NCI-H1417 (cell line): ENCODE measurements around the gene CST6.

Experiments used
- DNase-seq, 3 experiments: peaks; one replicate each; lab custom pipeline; 2025; lab: John Stamatoyannopoulos, UW

The CST6 gene

GRCh38 chr11:66047541-66048365 lies 35.9 kb downstream of the CST6 start:
- no peak for DNase-seq

DNA sequence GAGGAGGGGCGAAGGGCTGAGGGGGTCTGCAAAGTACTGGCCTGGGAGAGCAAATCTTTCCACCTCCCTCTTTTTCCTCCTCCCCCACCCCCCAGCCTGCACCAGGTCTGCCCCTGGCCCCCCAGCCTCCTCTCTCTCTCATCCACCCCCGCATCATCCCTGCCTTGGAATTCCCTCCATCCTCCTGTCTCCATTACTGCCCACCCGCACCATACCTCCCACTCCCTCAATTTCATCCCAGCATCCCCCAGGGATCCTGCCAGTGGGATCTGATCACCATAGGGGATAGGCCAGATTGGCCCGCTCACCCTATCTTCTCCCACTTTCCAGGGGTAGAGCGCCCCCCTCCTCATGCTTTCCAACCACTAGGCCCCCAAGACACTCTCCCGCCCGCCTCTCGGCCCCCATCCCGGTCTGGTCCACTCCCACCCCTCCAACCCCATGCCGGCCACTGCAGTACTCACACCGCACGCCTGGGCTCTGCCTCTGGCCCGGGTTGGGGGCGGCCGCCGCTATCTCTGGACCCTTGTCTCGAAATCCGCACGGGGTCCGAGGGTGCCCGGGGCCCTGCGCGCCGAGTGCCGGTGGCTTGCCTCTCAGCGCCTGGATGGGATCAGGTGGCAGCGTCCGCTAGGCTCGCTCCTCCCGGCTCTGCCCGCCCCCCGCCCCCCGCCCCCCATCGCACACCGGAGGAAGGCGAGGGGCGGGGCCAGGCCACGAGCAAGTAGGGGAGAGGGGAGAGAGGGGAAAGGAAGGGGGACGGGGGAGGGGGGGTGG lies 36.9 kb downstream of the CST6 start, which contains the start of gene GAL3ST3:
GAL3ST3 (minus strand) TSS at position 615 of the 777 bp plus-strand sequence. CDS start 3,746 bp downstream, outside the sequence.
- DNase-seq, result peak in 2 of 3 experiments; percentile 23 to 44

GRCh38 chr11:66050581-66051231 lies 38.9 kb downstream of the CST6 start:
- DNase-seq, result peak in 2 of 3 experiments; percentile 32 to 56

GRCh38 chr11:66051371-66051765 lies 39.6 kb downstream of the CST6 start:
- no peak for DNase-seq

DNA sequence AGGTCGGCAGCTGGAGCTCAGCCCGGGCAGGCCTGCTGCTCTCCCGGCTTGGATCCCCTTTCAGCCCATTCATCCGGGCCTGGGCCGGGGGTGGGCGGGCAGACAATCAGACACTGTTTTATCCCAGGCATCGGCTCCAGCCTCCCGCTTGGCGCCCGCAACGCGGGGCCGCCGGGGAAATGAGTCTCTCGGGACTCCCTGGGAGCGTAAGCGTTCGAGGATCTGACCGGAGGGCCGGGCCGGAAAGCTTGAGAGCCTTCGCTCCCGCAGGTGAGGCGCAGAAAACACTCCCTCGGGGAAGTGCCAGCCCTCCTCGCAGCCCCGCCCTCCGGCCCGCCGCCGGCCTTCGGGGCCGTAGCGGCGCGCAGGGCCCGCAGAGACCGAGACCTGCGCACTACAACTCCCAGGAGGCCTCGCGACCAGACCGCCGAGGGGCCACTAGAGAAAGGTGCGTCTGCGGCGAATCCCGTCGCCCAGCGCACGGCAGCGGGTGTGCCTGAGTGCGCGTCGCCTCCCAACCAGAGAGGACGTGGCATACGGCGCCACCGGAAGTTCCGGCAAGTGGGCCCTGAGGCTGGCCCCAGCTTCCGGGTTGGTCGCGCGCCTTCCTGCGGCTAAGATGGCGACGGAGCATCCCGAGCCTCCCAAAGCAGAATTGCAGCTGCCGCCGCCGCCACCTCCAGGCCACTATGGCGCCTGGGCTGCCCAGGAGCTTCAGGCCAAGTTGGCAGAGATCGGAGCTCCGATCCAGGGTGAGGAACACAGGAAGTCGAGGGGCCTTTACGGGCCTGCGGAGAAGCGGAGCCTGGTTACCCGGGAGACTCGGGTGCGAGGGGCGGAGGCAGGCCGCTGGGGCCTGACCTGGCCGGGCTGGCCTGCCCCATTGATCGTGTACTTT lies 40.2 kb downstream of the CST6 start, which contains the start of gene SF3B2:
SF3B2 (plus strand) TSS at position 599 of the 898 bp plus-strand sequence; CDS start at position 620, 21 bp downstream.
- peak; percentile 98 to 99 (median 99) for DNase-seq

GRCh38 chr11:66052664-66052982 lies 40.8 kb downstream of the CST6 start:
- no peak for DNase-seq

DNA sequence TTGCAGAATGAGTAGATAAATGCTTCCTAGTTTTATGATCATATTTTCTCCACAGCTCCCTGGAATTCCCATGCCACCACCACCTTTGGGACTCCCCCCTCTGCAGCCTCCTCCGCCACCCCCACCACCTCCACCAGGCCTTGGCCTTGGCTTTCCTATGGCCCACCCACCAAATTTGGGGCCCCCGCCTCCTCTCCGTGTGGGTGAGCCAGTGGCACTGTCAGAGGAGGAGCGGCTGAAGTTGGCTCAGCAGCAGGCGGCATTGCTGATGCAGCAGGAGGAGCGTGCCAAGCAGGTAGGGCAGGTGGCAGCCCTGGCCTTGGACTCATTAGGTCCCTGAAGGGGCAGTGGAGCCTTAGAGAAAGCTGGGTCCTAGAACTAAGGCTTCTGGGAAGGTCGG lies 43.2 kb downstream of the CST6 start:
- no peak for DNase-seq

- DNase-seq, result no peak
Measured at GRCh38 chr11:66056501-66056900, 44.7 kb downstream of the CST6 start.

GRCh38 chr11:66059966-66060680 lies 48.3 kb downstream of the CST6 start:
- DNase-seq, result no peak

GRCh38 chr11:66061268-66061667 lies 49.5 kb downstream of the CST6 start:
- DNase-seq, result no peak

DNA sequence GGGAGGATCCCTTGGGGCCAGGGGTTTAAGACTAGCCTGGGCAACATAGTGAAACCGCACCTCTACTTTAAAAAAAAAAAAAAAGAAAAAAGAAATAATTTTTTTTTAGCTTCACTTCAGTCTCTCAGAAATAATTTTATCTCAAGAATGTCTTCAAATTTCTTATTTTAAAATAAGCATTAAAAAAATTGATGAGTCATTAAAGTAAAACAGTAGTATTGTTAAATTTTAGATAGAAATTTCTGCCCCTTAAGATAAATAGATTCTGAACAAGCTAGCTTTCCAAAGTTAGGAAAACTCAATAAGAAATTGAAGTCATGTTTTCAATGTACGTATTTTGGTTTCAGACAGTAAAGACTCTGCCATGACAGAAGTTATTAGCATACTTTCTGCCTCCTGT lies 50.6 kb downstream of the CST6 start:
- DNase-seq, result no peak
